ENCODE results near the gene TRIM40. TPM values are rescaled to one million over a fixed set of nuclear protein-coding genes. Genes with fewer than 3 reads are reported as not detected.

TRIM40 gene
- total and polyA plus RNA-seq, 2 of the 13 experiments (the other 11 are each of a cell fraction or from before 2014, with no cell fraction given), result 0.58 TPM; not detected in 1

DNA sequence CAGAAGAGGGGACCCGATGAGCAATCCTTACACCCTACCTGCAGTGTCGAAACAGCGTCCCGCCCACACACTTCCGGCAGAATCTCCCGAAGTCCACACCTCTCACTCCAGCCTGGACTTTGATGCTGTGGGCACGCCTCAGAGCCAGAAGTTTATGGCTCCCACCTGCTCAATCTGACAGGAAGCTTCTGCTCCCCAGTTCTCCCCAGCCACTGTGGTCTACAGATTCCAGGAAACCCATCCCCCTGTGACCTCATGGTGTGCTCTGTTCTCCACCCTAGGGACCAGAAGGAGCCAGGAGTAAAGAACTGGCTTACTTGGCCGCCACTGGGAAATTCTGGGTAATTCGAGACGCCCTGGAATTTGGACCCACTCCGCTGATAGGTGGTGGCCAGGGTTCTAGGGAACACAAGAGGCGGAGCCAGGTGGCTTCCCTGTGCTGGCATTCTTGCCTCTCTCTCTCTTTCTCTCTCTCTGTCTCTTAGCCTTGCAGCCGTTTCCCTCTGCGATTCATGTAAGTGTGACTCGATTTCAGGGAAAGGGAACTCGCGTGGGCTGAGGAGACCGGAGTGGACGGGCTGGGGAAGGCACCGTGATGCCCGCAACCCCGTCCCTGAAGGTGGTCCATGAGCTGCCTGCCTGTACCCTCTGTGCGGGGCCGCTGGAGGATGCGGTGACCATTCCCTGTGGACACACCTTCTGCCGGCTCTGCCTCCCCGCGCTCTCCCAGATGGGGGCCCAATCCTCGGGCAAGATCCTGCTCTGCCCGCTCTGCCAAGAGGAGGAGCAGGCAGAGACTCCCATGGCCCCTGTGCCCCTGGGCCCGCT lies 27.4 kb downstream of the TRIM40 start, which contains the start of gene TRIM15 (continued):
- TF ChIP-seq, protein P1, sequence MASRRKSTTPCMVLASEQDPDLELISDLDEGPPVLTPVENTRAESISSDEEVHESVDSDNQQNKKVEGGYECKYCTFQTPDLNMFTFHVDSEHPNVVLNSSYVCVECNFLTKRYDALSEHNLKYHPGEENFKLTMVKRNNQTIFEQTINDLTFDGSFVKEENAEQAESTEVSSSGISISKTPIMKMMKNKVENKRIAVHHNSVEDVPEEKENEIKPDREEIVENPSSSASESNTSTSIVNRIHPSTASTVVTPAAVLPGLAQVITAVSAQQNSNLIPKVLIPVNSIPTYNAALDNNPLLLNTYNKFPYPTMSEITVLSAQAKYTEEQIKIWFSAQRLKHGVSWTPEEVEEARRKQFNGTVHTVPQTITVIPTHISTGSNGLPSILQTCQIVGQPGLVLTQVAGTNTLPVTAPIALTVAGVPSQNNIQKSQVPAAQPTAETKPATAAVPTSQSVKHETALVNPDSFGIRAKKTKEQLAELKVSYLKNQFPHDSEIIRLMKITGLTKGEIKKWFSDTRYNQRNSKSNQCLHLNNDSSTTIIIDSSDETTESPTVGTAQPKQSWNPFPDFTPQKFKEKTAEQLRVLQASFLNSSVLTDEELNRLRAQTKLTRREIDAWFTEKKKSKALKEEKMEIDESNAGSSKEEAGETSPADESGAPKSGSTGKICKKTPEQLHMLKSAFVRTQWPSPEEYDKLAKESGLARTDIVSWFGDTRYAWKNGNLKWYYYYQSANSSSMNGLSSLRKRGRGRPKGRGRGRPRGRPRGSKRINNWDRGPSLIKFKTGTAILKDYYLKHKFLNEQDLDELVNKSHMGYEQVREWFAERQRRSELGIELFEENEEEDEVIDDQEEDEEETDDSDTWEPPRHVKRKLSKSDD (CRISPR knock-in tag; IDR thresholded peaks at IDR 0.05; ENCODE audit: low read depth), result no peak; the same call in 1 of the 2 replicates
- TF ChIP-seq ATRX (CRISPR knock-in tag; IDR thresholded peaks at IDR 0.05; ENCODE audit: borderline replicate concordance) (no peak), ZFX (CRISPR knock-in tag; IDR thresholded peaks at IDR 0.05; ENCODE audit: low read depth) (peak; percentile 78), ZNF672 (CRISPR knock-in tag; IDR thresholded peaks at IDR 0.05) (0 out of 2 replicates have a peak, but pooled peaks have one; percentile 26), ZBTB3 (CRISPR knock-in tag; IDR thresholded peaks at IDR 0.05; ENCODE audit: borderline replicate concordance, low read depth) (peak; percentile 54; the same call in 1 of the 2 replicates), ZNF572 (CRISPR knock-in tag; IDR thresholded peaks at IDR 0.05) (peak; percentile 41; the same call in 1 of the 2 replicates), KDM6A (CRISPR knock-in tag; IDR thresholded peaks at IDR 0.05; ENCODE audit: low read depth) (peak; percentile 75), ZBTB42 (CRISPR knock-in tag; IDR thresholded peaks at IDR 0.05) (no peak), HOXA3 (CRISPR knock-in tag; IDR thresholded peaks at IDR 0.05) (peak; percentile 74; the same call in 1 of the 2 replicates), SMAD9 (CRISPR knock-in tag; IDR thresholded peaks at IDR 0.05) (0 out of 2 replicates have a peak, but pooled peaks have one; percentile 57), SP2 (CRISPR knock-in tag; IDR thresholded peaks at IDR 0.05) (peak; percentile 59; the same call in 1 of the 2 replicates), ZMYM3 (CRISPR knock-in tag; IDR thresholded peaks at IDR 0.05) (peak; percentile 66; the same call in 1 of the 2 replicates), ZSCAN21 (CRISPR knock-in tag; IDR thresholded peaks at IDR 0.05; ENCODE audit: borderline replicate concordance) (0 out of 2 replicates have a peak, but pooled peaks have one; percentile 33), BCL6 (CRISPR knock-in tag; IDR thresholded peaks at IDR 0.05) (no peak; the same call in none of the 2 replicates), ZNF430 (CRISPR knock-in tag; IDR thresholded peaks at IDR 0.05) (peak; percentile 71), ZKSCAN1 (IDR thresholded peaks at IDR 0.05; ENCODE audit: low read length) (no peak)
- TF ChIP-seq, protein P2, sequence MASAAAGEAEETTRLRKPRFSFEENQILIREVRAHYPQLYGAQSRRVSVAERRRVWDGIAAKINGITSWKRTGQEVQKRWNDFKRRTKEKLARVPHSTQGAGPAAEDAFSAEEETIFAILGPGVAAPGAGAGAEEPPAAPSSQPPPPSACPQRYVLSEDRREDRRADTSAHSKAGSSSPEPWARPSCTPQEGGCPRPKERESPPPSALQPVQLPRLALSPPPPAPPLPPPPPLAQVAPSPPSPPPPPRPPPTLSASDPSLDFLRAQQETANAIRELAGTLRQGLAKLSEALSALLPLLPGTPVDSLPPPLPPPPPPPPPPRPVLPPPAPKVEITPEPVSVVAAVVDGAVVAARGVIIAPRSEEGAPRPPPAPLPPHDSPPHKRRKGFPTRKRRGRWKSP (CRISPR knock-in tag; IDR thresholded peaks at IDR 0.05), result peak; percentile 92
- TF ChIP-seq, protein P3, sequence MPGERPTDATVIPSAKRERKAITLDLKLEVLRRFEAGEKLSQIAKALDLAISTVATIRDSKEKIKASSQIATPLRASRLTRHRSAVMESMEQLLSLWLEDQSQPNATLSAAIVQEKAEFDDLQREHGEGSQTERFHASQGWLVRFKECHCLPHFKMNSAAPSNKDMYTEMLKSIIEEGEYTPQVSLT (CRISPR knock-in tag; IDR thresholded peaks at IDR 0.05; ENCODE audit: borderline replicate concordance, low read depth), result peak; percentile 58; the same call in 1 of the 2 replicates
- TF ChIP-seq, protein P4, sequence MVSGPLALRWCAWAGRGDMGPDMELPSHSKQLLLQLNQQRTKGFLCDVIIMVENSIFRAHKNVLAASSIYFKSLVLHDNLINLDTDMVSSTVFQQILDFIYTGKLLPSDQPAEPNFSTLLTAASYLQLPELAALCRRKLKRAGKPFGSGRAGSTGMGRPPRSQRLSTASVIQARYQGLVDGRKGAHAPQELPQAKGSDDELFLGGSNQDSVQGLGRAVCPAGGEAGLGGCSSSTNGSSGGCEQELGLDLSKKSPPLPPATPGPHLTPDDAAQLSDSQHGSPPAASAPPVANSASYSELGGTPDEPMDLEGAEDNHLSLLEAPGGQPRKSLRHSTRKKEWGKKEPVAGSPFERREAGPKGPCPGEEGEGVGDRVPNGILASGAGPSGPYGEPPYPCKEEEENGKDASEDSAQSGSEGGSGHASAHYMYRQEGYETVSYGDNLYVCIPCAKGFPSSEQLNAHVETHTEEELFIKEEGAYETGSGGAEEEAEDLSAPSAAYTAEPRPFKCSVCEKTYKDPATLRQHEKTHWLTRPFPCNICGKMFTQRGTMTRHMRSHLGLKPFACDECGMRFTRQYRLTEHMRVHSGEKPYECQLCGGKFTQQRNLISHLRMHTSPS (CRISPR knock-in tag; IDR thresholded peaks at IDR 0.05; ENCODE audit: low read depth), result peak; percentile 81; the same call in 1 of the 2 replicates
- TF ChIP-seq, protein P5, sequence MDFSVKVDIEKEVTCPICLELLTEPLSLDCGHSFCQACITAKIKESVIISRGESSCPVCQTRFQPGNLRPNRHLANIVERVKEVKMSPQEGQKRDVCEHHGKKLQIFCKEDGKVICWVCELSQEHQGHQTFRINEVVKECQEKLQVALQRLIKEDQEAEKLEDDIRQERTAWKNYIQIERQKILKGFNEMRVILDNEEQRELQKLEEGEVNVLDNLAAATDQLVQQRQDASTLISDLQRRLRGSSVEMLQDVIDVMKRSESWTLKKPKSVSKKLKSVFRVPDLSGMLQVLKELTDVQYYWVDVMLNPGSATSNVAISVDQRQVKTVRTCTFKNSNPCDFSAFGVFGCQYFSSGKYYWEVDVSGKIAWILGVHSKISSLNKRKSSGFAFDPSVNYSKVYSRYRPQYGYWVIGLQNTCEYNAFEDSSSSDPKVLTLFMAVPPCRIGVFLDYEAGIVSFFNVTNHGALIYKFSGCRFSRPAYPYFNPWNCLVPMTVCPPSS (IDR thresholded peaks at IDR 0.05), result no peak

Measured in HepG2 (cell line).